Chondrocyte (in vitro differentiated cells): ENCODE results near the gene RERE. TPM values are rescaled to one million over a fixed set of nuclear protein-coding genes. Genes with fewer than 3 reads are reported as not detected.
"Not testable (repeated sequence)": the region's sequence is repeated elsewhere in the genome, so short reads cannot be mapped to it uniquely, and the experiment has no call there.

ENCODE experiments used
- DNase-seq: peaks from one replicate; pipeline ENCODE4 v3.0.0; 2021; ENCODE audit warnings: mixed read lengths, low spot score
- H3K27ac Mint-ChIP-seq: one replicate; pipeline ENCODE4 v1.8.0; 2021; ENCODE audit warnings: mild to moderate bottlenecking, moderate library complexity, mixed read lengths; ENCODE audit not compliant: unreplicated experiment
- H3K27me3 Mint-ChIP-seq: 2 replicates; pipeline ENCODE4 v1.8.0; 2021; ENCODE audit warnings: low read depth, mixed read lengths
- H3K36me3 Mint-ChIP-seq: 2 replicates; pipeline ENCODE4 v1.8.0; 2021; ENCODE audit warnings: low read depth, mixed read lengths
- H3K4me1 Mint-ChIP-seq: 2 replicates; pipeline ENCODE4 v1.8.0; 2021; ENCODE audit warnings: low read depth, mild to moderate bottlenecking, mixed read lengths
- H3K4me3 Mint-ChIP-seq: one replicate; pipeline ENCODE4 v1.8.0; 2021; ENCODE audit warnings: mild to moderate bottlenecking, moderate library complexity, mixed read lengths; ENCODE audit not compliant: unreplicated experiment
- H3K9me3 Mint-ChIP-seq: 2 replicates; pipeline ENCODE4 v1.8.0; 2021; ENCODE audit warnings: low read depth, mixed read lengths
- total RNA-seq: library from RNA; stranded (reverse); gene quantifications from 3 replicates; pipeline ENCODE4 v1.2.1, GENCODE V29; 2021
- TF ChIP-seq, protein P1 (sequence below): fragments of 200-600 bp; sonication (generic); IDR thresholded peaks from 2 replicates; pipeline ENCODE4 v1.5.0; 2021; ENCODE audit warnings: antibody characterized with exemption, mild to moderate bottlenecking, moderate library complexity

Gene RERE
- total RNA-seq, 1 donor from 2014 or later: 64.9 TPM

- H3K9me3 Mint-ChIP-seq: no peaks in the 10 kb centered on the region
- no peaks in the 10 kb centered on the region for H3K27me3 Mint-ChIP-seq
- no peak for DNase-seq
- H3K36me3 Mint-ChIP-seq: no peaks in the 10 kb centered on the region
- TF ChIP-seq, protein P1, sequence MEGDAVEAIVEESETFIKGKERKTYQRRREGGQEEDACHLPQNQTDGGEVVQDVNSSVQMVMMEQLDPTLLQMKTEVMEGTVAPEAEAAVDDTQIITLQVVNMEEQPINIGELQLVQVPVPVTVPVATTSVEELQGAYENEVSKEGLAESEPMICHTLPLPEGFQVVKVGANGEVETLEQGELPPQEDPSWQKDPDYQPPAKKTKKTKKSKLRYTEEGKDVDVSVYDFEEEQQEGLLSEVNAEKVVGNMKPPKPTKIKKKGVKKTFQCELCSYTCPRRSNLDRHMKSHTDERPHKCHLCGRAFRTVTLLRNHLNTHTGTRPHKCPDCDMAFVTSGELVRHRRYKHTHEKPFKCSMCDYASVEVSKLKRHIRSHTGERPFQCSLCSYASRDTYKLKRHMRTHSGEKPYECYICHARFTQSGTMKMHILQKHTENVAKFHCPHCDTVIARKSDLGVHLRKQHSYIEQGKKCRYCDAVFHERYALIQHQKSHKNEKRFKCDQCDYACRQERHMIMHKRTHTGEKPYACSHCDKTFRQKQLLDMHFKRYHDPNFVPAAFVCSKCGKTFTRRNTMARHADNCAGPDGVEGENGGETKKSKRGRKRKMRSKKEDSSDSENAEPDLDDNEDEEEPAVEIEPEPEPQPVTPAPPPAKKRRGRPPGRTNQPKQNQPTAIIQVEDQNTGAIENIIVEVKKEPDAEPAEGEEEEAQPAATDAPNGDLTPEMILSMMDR: no peak
- H3K27ac Mint-ChIP-seq: no peak overlapping the region
- H3K4me3 Mint-ChIP-seq: no peak overlapping the region
- peaks cover 63% of the 10 kb centered on the region for H3K4me1 Mint-ChIP-seq
Observed at GRCh38 chr1:8627728-8628127, 189.7 kb downstream of the RERE start.

- TF ChIP-seq, protein P1: no peak
- Mint-ChIP-seq H3K27me3 (no peaks in the 10 kb centered on the region), H3K4me3 (no peak overlapping the region), H3K27ac (peak overlapping the region; percentile 75), H3K4me1 (peaks cover 53% of the 10 kb centered on the region), H3K9me3 (no peaks in the 10 kb centered on the region), H3K36me3 (no peaks in the 10 kb centered on the region)
- no peak for DNase-seq
Observed at GRCh38 chr1:8625981-8626898, 191.2 kb downstream of the RERE start.

DNA sequence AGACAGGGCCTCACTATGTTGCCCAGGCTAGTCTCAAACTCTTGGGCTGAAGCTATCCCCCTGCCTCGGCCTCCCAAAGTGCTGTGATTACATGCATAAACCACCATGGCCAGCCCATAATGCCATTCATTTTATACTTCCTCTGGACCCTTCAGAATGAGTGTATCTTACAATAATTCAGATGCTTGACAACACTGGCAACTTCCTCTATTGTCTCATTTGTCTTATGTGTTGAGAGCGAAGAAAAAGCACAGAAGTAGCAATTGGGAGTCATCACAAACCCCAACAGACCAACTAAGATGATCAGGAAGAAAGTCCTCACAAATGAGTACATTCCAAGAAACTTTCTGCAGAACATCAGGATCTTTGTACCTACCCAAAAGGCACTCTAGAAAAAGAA is 191.9 kb downstream of the RERE start:
- Mint-ChIP-seq H3K27ac (no peak overlapping the region), H3K36me3 (no peaks in the 10 kb centered on the region), H3K4me3 (no peak overlapping the region), H3K27me3 (no peaks in the 10 kb centered on the region), H3K9me3 (no peaks in the 10 kb centered on the region), H3K4me1 (peaks cover 46% of the 10 kb centered on the region)
- TF ChIP-seq, protein P1: no peak
- DNase-seq: no peak

GRCh38 chr1:8623651-8624192 is 193.7 kb downstream of the RERE start:
- peaks cover 28% of the 10 kb centered on the region for H3K4me1 Mint-ChIP-seq
- not testable (repeated sequence) for DNase-seq, H3K36me3 Mint-ChIP-seq, H3K27me3 Mint-ChIP-seq, H3K9me3 Mint-ChIP-seq, H3K27ac Mint-ChIP-seq, H3K4me3 Mint-ChIP-seq

DNA sequence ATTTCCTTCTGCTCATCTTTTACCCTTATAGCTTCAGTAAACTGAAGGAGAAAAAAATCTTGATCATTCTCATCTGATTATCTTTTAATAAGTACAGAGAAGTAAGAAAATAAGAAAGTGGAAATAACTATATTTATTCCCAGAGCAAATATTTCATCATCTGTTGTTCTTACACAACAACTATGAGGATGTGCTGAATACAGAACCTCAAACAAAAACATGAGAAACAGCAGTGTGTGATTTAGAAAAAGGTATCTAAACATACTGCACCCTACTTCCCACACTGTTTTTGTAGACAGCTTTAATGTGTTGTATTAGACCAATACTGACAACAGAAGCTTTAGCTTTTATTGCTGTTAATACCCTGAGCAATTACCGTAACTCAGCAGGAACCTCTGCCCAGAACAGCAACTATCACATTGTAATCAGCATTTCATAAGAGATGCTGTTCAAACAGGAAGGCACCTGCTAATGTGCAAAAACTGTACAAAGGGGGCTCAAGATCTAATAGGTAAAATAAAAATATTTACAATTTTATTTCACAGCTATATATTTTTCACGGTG is 195.6 kb downstream of the RERE start:
- H3K9me3 Mint-ChIP-seq, H3K27me3 Mint-ChIP-seq, H3K36me3 Mint-ChIP-seq, H3K27ac Mint-ChIP-seq, H3K4me3 Mint-ChIP-seq, DNase-seq: not testable (repeated sequence)
- H3K4me1 Mint-ChIP-seq: peaks cover 18% of the 10 kb centered on the region

DNA sequence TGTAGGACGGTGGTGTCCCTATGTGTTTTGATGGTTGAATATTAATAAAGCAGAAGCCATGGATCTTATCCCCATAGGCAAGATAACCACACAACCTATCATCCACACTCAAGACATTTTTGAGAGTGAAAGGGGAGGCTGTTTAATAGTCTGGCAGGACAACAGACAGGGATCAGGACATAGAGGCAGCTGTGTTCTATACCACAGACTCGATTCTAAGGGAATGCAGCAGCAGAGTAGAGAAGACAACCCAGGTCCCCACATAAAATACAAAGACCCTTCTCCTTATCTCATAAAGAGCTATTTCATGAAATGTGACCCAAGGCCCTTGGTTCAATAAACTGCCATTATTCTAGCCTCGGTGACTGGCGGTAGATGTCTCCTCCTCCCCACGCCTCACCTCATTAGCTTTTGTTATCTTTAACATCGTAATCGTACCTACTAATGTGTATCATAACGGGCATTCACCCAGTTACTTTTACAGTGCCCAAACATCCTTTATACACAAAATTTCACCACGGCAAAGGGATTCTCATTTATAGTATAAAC is 196.3 kb downstream of the RERE start:
- not testable (repeated sequence) for H3K4me3 Mint-ChIP-seq, H3K36me3 Mint-ChIP-seq, DNase-seq, H3K9me3 Mint-ChIP-seq, H3K27ac Mint-ChIP-seq, H3K27me3 Mint-ChIP-seq
- H3K4me1 Mint-ChIP-seq: peaks cover 11% of the 10 kb centered on the region

DNA sequence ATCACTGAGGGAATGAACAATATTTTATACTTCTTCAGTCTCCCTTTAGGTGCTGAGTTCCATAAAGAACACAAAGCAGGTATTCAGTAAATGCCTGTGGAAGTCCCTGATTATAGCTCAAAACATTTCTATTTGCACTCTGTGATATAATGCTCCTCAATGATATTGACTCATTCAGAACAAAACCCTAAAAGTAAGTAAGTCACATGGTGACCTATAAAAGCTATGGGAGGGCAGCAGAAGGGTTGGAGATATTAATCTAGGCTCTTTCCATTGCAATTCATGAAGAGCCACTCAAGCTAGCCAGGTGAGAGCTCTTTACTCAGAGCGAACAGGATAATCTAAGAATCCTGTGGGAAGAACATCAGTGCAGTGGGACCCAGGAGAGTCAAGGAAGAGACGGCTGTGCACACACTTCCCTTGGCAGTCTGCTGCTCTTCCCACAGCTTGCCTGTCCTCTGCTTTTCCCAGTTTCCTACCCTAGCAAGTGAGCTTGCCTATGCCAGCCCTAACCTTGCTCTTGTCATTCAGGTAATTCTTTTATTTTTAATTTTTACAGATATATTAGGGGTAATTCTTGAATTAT is 197.4 kb downstream of the RERE start:
- H3K4me1 Mint-ChIP-seq, H3K36me3 Mint-ChIP-seq, H3K4me3 Mint-ChIP-seq: not testable (repeated sequence)

DNA sequence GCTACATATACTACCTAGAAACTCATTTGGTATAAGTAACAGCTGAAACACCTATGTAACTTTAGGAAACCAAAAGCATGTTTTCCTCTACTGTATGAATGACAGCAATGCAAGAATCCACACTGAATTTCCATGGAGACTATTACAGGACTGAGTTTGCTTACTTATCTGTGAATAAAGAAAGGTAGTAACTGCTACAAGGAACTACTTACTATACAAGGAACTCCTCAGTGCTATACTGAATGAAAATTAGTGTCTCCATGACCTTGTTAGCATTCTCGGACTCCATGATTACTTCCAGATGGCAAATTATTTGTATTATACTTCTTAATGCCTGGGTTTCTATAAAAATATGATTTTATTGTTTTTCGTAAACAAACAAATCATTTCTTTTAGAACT is 198.0 kb downstream of the RERE start:
- H3K9me3 Mint-ChIP-seq, H3K4me3 Mint-ChIP-seq, DNase-seq, H3K27ac Mint-ChIP-seq, H3K4me1 Mint-ChIP-seq, H3K27me3 Mint-ChIP-seq, H3K36me3 Mint-ChIP-seq: not testable (repeated sequence)

More for the DNA sequence above, 197.4 kb downstream of the RERE start:
- H3K9me3 Mint-ChIP-seq, DNase-seq, H3K27me3 Mint-ChIP-seq, H3K27ac Mint-ChIP-seq: not testable (repeated sequence)
